ENCODE results near the gene TBPL2. TPM values are rescaled to one million over a fixed set of nuclear protein-coding genes. Genes with fewer than 3 reads are reported as not detected.
A peak's percentile ranks its signal among the peaks of the same experiment; 100 is the strongest.

The TBPL2 gene
- total RNA-seq, 1 donor from 2014 or later, result not detected

- peak; percentile 59 for TF ChIP-seq CTCF (conservative IDR thresholded peaks at IDR 0.05)
- H3K27me3 Mint-ChIP-seq (ENCODE audit: low read depth), result peaks cover 41% of the 10 kb centered on the region
- no peak overlapping the region for H3K4me3 Mint-ChIP-seq
- no peak for DNase-seq (ENCODE audit: low read depth, low spot score)
- no peaks in the 10 kb centered on the region for H3K9me3 Mint-ChIP-seq
- peaks cover 10% of the 10 kb centered on the region for H3K4me1 Mint-ChIP-seq
- H3K36me3 Mint-ChIP-seq (ENCODE audit: low read depth), result no peaks in the 10 kb centered on the region
- no peak overlapping the region for H3K27ac Mint-ChIP-seq (ENCODE audit: unreplicated experiment)
Observed at GRCh38 chr14:55416866-55417265, 23.6 kb downstream of the TBPL2 start.

- no peak for DNase-seq (ENCODE audit: low read depth, low spot score)
- H3K36me3 Mint-ChIP-seq (ENCODE audit: low read depth), result no peaks in the 10 kb centered on the region
- H3K4me1 Mint-ChIP-seq, result peaks cover 28% of the 10 kb centered on the region
- TF ChIP-seq CTCF (conservative IDR thresholded peaks at IDR 0.05), result no peak
- H3K9me3 Mint-ChIP-seq, result no peaks in the 10 kb centered on the region
- no peak overlapping the region for H3K4me3 Mint-ChIP-seq
- H3K27ac Mint-ChIP-seq (ENCODE audit: unreplicated experiment), result no peak overlapping the region
- peaks cover 41% of the 10 kb centered on the region for H3K27me3 Mint-ChIP-seq (ENCODE audit: low read depth)
Observed at GRCh38 chr14:55414551-55414950, 25.9 kb downstream of the TBPL2 start.

GRCh38 chr14:55412676-55413075, 27.7 kb downstream of the TBPL2 start:
- no peaks in the 10 kb centered on the region for H3K9me3 Mint-ChIP-seq
- H3K27me3 Mint-ChIP-seq (ENCODE audit: low read depth), result peaks cover 40% of the 10 kb centered on the region
- peaks cover 24% of the 10 kb centered on the region for H3K4me1 Mint-ChIP-seq
- H3K4me3 Mint-ChIP-seq, result peak overlapping the region; percentile 87
- no peak for TF ChIP-seq CTCF (conservative IDR thresholded peaks at IDR 0.05)
- no peaks in the 10 kb centered on the region for H3K36me3 Mint-ChIP-seq (ENCODE audit: low read depth)
- no peak for DNase-seq (ENCODE audit: low read depth, low spot score)
- H3K27ac Mint-ChIP-seq (ENCODE audit: unreplicated experiment), result no peak overlapping the region

GRCh38 chr14:55411426-55412389, 28.7 kb downstream of the TBPL2 start, which contains the start of gene ATG14:
Gene ATG14 (minus strand): TSS chr14:55411830. CDS start chr14:55411822, 8 bp downstream.
- Mint-ChIP-seq H3K27me3 (ENCODE audit: low read depth) (peaks cover 33% of the 10 kb centered on the region), H3K4me3 (peak within 1 kb of the TSS; percentile 87), H3K9me3 (no peaks in the 10 kb centered on the region), H3K27ac (ENCODE audit: unreplicated experiment) (peak within 1 kb of the TSS; percentile 75), H3K36me3 (ENCODE audit: low read depth) (no peaks in the 10 kb centered on the region), H3K4me1 (peaks cover 24% of the 10 kb centered on the region)
- no peak for TF ChIP-seq CTCF (conservative IDR thresholded peaks at IDR 0.05)
- DNase-seq (ENCODE audit: low read depth, low spot score), result peak; percentile 75

GRCh38 chr14:55410876-55411275, 29.5 kb downstream of the TBPL2 start:
- no peaks in the 10 kb centered on the region for H3K9me3 Mint-ChIP-seq
- H3K27me3 Mint-ChIP-seq (ENCODE audit: low read depth), result peaks cover 29% of the 10 kb centered on the region
- DNase-seq (ENCODE audit: low read depth, low spot score), result no peak
- H3K4me1 Mint-ChIP-seq, result peaks cover 24% of the 10 kb centered on the region
- no peak for TF ChIP-seq CTCF (conservative IDR thresholded peaks at IDR 0.05)
- H3K27ac Mint-ChIP-seq (ENCODE audit: unreplicated experiment), result peak overlapping the region; percentile 54
- no peaks in the 10 kb centered on the region for H3K36me3 Mint-ChIP-seq (ENCODE audit: low read depth)
- H3K4me3 Mint-ChIP-seq, result peak overlapping the region; percentile 87
